Measurements from ENCODE around the gene SLC4A11.
"Not testable (repeated sequence)": the region's sequence is repeated elsewhere in the genome, so short reads cannot be mapped to it uniquely, and the experiment has no call there.

The SLC4A11 gene

DNA sequence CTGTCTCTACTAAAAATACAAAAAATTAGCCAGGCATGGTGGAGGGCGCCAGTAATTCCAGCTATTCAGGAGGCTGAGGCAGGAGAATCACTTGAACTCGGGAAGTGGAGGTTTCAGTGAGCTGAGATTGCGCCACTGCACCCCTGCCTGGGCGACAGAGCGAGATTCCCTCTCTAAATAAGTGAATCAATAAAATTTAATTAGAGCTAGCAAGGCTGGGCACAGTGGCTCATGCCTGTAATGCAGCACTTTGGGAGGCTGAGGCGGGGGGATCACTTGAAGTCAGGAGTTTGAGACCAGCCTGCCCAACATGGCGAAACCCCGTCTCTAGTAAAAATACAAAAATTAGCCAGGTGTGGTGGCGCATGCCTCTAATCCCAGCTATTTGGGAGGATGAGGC, 51.1 kb downstream of the SLC4A11 start:
- DNase-seq (ENCODE audit: low spot score); H4K8ac ChIP-seq (ENCODE audit: low read depth, low read length); H3K14ac ChIP-seq (ENCODE audit: low read length): not testable (repeated sequence)

GRCh38 chr20:3183896-3184612, 54.9 kb downstream of the SLC4A11 start:
- no peaks in the 10 kb centered on the region for H3K9me3 ChIP-seq (replicated peaks in 1 of 2; ENCODE audit: control insufficient read depth in 2 of 2, insufficient read depth in 1 of 2, low read depth in 1 of 2, low read length in 2 of 2)
- no peak overlapping the region for H3K23ac ChIP-seq (ENCODE audit: low read depth, low read length, poor library complexity)
- H3K27me3 ChIP-seq (ENCODE audit: control insufficient read depth in 3 of 3, insufficient read depth in 3 of 3, low read depth in 1 of 3, low read length in 3 of 3), result no peaks in the 10 kb centered on the region
- no peak overlapping the region for H2BK12ac ChIP-seq (ENCODE audit: low read length)
- H2AFZ ChIP-seq (ENCODE audit: low read length), result no peak overlapping the region
- no peak overlapping the region for H3K27ac ChIP-seq (replicated peaks; ENCODE audit: low read length)
- H4K8ac ChIP-seq (ENCODE audit: low read depth, low read length), result no peak overlapping the region
- H2AK5ac ChIP-seq (ENCODE audit: low read depth, low read length), result no peak overlapping the region
- H2BK120ac ChIP-seq (ENCODE audit: low read depth, low read length), result no peak overlapping the region
- no peak overlapping the region for H2BK5ac ChIP-seq (ENCODE audit: low read length)
- H3K4me1 ChIP-seq (ENCODE audit: control insufficient read depth in 2 of 2, insufficient read depth in 1 of 2, low read depth in 1 of 2, low read length in 2 of 2), result no peaks in the 10 kb centered on the region
- H3K9ac ChIP-seq (ENCODE audit: low read depth, low read length, poor library complexity), result no peak overlapping the region
- H3K14ac ChIP-seq (ENCODE audit: low read length), result no peak overlapping the region
- no peak overlapping the region for H3K18ac ChIP-seq (ENCODE audit: low read length)
- H3K79me1 ChIP-seq (ENCODE audit: low read depth, low read length), result no peaks in the 10 kb centered on the region
- no peak overlapping the region for H3K4me3 ChIP-seq (ENCODE audit: low read length in 2 of 2)
- H3K4ac ChIP-seq (ENCODE audit: low read length), result no peak overlapping the region
- no peak overlapping the region for H4K91ac ChIP-seq (ENCODE audit: low read depth, low read length, poor library complexity)
- WGBS, 2 donors (ENCODE audit: extremely low coverage in 2 of 2, insufficient read length in 2 of 2, insufficient replicate concordance in 1 of 2), result no CpG with 5 or more reads among the region's 3 CpGs
- H2BK15ac ChIP-seq (ENCODE audit: low read length), result no peak overlapping the region
- no peak for DNase-seq (ENCODE audit: low spot score)
- no peak overlapping the region for H3K4me2 ChIP-seq (ENCODE audit: insufficient read depth, low read length, poor library complexity, severe bottlenecking)
- H3K36me3 ChIP-seq (replicated peaks in 1 of 2; ENCODE audit: control insufficient read depth in 2 of 2, insufficient read depth in 2 of 2, low read length in 2 of 2), result peaks cover 2 to 8% of the 10 kb centered on the region in 2 donors

More for the DNA sequence above, 51.1 kb downstream of the SLC4A11 start:
- H2BK15ac ChIP-seq (ENCODE audit: low read length); H3K4me2 ChIP-seq (ENCODE audit: insufficient read depth, low read length, poor library complexity, severe bottlenecking); H3K4me1 ChIP-seq (ENCODE audit: control insufficient read depth in 2 of 2, insufficient read depth in 1 of 2, low read depth in 1 of 2, low read length in 2 of 2); H2AK5ac ChIP-seq (ENCODE audit: low read depth, low read length); H3K27ac ChIP-seq (replicated peaks; ENCODE audit: low read length); H3K79me1 ChIP-seq (ENCODE audit: low read depth, low read length); H3K4ac ChIP-seq (ENCODE audit: low read length); H3K23ac ChIP-seq (ENCODE audit: low read depth, low read length, poor library complexity); H2BK5ac ChIP-seq (ENCODE audit: low read length); H2BK120ac ChIP-seq (ENCODE audit: low read depth, low read length); H4K91ac ChIP-seq (ENCODE audit: low read depth, low read length, poor library complexity); H3K9me3 ChIP-seq (replicated peaks in 1 of 2; ENCODE audit: control insufficient read depth in 2 of 2, insufficient read depth in 1 of 2, low read depth in 1 of 2, low read length in 2 of 2); H3K9ac ChIP-seq (ENCODE audit: low read depth, low read length, poor library complexity); H3K27me3 ChIP-seq (ENCODE audit: control insufficient read depth in 3 of 3, insufficient read depth in 3 of 3, low read depth in 1 of 3, low read length in 3 of 3); H3K4me3 ChIP-seq (ENCODE audit: low read length in 2 of 2); H3K18ac ChIP-seq (ENCODE audit: low read length); H2BK12ac ChIP-seq (ENCODE audit: low read length); H2AFZ ChIP-seq (ENCODE audit: low read length): not testable (repeated sequence)
- H3K36me3 ChIP-seq (replicated peaks in 1 of 2; ENCODE audit: control insufficient read depth in 2 of 2, insufficient read depth in 2 of 2, low read length in 2 of 2), result peaks cover 27 to 46% of the 10 kb centered on the region in 2 donors
- WGBS, 2 donors (ENCODE audit: extremely low coverage in 2 of 2, insufficient read length in 2 of 2, insufficient replicate concordance in 1 of 2), result no CpG with 5 or more reads among the region's 9 CpGs

- not testable (repeated sequence) for H2AK5ac ChIP-seq (ENCODE audit: low read depth, low read length); H3K4me1 ChIP-seq (ENCODE audit: control insufficient read depth in 2 of 2, insufficient read depth in 1 of 2, low read depth in 1 of 2, low read length in 2 of 2); H3K14ac ChIP-seq (ENCODE audit: low read length); H3K4ac ChIP-seq (ENCODE audit: low read length); H3K4me3 ChIP-seq (ENCODE audit: low read length in 2 of 2); H3K4me2 ChIP-seq (ENCODE audit: insufficient read depth, low read length, poor library complexity, severe bottlenecking); H3K9me3 ChIP-seq (replicated peaks in 1 of 2; ENCODE audit: control insufficient read depth in 2 of 2, insufficient read depth in 1 of 2, low read depth in 1 of 2, low read length in 2 of 2); H3K79me1 ChIP-seq (ENCODE audit: low read depth, low read length); H3K27me3 ChIP-seq (ENCODE audit: control insufficient read depth in 3 of 3, insufficient read depth in 3 of 3, low read depth in 1 of 3, low read length in 3 of 3); H3K27ac ChIP-seq (replicated peaks; ENCODE audit: low read length); H2AFZ ChIP-seq (ENCODE audit: low read length); DNase-seq (ENCODE audit: low spot score); H4K91ac ChIP-seq (ENCODE audit: low read depth, low read length, poor library complexity); H3K23ac ChIP-seq (ENCODE audit: low read depth, low read length, poor library complexity); H2BK12ac ChIP-seq (ENCODE audit: low read length); H3K9ac ChIP-seq (ENCODE audit: low read depth, low read length, poor library complexity); H3K36me3 ChIP-seq (replicated peaks in 1 of 2; ENCODE audit: control insufficient read depth in 2 of 2, insufficient read depth in 2 of 2, low read length in 2 of 2); H3K18ac ChIP-seq (ENCODE audit: low read length); H2BK5ac ChIP-seq (ENCODE audit: low read length); H2BK15ac ChIP-seq (ENCODE audit: low read length); H2BK120ac ChIP-seq (ENCODE audit: low read depth, low read length); H4K8ac ChIP-seq (ENCODE audit: low read depth, low read length)
- WGBS, 2 donors (ENCODE audit: extremely low coverage in 2 of 2, insufficient read length in 2 of 2, insufficient replicate concordance in 1 of 2), result no CpG with 5 or more reads among the region's 5 CpGs
Observed at GRCh38 chr20:3182429-3182828, 56.6 kb downstream of the SLC4A11 start.

GRCh38 chr20:3181270-3181669, 57.7 kb downstream of the SLC4A11 start:
- peaks cover 0 to 2% of the 10 kb centered on the region in 2 donors for H3K36me3 ChIP-seq (replicated peaks in 1 of 2; ENCODE audit: control insufficient read depth in 2 of 2, insufficient read depth in 2 of 2, low read length in 2 of 2)
- no peak overlapping the region for H4K91ac ChIP-seq (ENCODE audit: low read depth, low read length, poor library complexity)
- no peak overlapping the region for H2BK5ac ChIP-seq (ENCODE audit: low read length)
- H3K9ac ChIP-seq (ENCODE audit: low read depth, low read length, poor library complexity), result no peak overlapping the region
- no peak overlapping the region for H2AK5ac ChIP-seq (ENCODE audit: low read depth, low read length)
- H3K18ac ChIP-seq (ENCODE audit: low read length), result no peak overlapping the region
- no peak overlapping the region for H3K4ac ChIP-seq (ENCODE audit: low read length)
- H3K14ac ChIP-seq (ENCODE audit: low read length), result no peak overlapping the region
- no peak overlapping the region for H3K27ac ChIP-seq (replicated peaks; ENCODE audit: low read length)
- no CpG with 5 or more reads among the region's 5 CpGs for WGBS, 2 donors (ENCODE audit: extremely low coverage in 2 of 2, insufficient read length in 2 of 2, insufficient replicate concordance in 1 of 2)
- no peaks in the 10 kb centered on the region for H3K4me1 ChIP-seq (ENCODE audit: control insufficient read depth in 2 of 2, insufficient read depth in 1 of 2, low read depth in 1 of 2, low read length in 2 of 2)
- H2AFZ ChIP-seq (ENCODE audit: low read length), result no peak overlapping the region
- H3K27me3 ChIP-seq (ENCODE audit: control insufficient read depth in 3 of 3, insufficient read depth in 3 of 3, low read depth in 1 of 3, low read length in 3 of 3), result no peaks in the 10 kb centered on the region
- H2BK15ac ChIP-seq (ENCODE audit: low read length), result no peak overlapping the region
- no peaks in the 10 kb centered on the region for H3K79me1 ChIP-seq (ENCODE audit: low read depth, low read length)
- no peaks in the 10 kb centered on the region for H3K9me3 ChIP-seq (replicated peaks in 1 of 2; ENCODE audit: control insufficient read depth in 2 of 2, insufficient read depth in 1 of 2, low read depth in 1 of 2, low read length in 2 of 2)
- no peak for DNase-seq (ENCODE audit: low spot score)
- no peak overlapping the region for H2BK120ac ChIP-seq (ENCODE audit: low read depth, low read length)
- H3K4me3 ChIP-seq (ENCODE audit: low read length in 2 of 2), result no peak overlapping the region
- H2BK12ac ChIP-seq (ENCODE audit: low read length), result no peak overlapping the region
- H4K8ac ChIP-seq (ENCODE audit: low read depth, low read length), result no peak overlapping the region
- no peak overlapping the region for H3K23ac ChIP-seq (ENCODE audit: low read depth, low read length, poor library complexity)
- H3K4me2 ChIP-seq (ENCODE audit: insufficient read depth, low read length, poor library complexity, severe bottlenecking), result no peak overlapping the region

All from neuronal stem cell (in vitro differentiated cells).